Measurements from ENCODE around the gene ANXA1.

Gene ANXA1

DNA sequence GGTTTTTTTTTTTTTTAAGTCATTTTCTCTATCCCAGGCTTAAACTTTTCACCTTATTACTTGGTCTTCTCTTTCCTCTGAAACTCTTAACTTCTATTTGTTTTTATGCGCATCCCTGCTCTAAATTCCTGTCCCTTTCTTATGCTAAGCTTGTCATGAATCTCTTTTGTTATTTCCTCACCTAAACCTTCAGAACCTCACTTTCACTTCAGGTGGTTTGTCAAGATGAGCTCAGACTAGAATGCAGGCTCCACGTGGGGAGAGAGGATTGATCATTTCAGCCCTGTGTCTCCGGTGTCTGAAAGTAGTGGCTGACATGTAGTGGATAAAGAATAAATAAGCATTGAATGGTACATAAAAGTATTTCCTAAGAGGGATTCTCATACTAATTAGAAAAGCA is 63.6 kb downstream of the ANXA1 start:
- no peak for DNase-seq

DNA sequence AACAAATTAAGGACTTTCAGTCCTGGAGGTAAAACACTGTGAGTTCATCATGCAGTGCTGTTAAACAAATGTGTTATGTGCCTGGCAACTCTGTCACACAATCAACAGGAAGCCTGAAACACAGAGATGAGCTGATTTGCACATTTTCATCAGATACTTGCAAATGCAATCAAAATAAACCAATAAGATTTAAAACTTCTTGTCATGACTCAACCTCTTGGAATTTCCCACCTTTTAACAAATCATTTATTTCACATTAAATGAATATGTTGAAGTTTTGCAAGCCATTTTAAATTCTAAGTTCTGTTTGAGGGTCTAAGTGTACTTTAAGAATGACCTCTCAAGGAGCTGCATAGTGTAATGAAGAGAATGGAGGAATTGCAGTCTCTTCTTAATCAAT is 64.4 kb downstream of the ANXA1 start:
- DNase-seq = no peak

Measured in CD4-positive, alpha-beta T cell treated with Interleukin-1 beta for 1 hour (primary cell).